ENCODE measurements around the gene ZNF580. TPM values are rescaled to one million over a fixed set of nuclear protein-coding genes. Genes with fewer than 3 reads are reported as not detected.

Gene ZNF580
- total and polyA plus RNA-seq, 2 of the 13 experiments (the other 11 are each of a cell fraction or from before 2014, with no cell fraction given): 4.4 to 6.0 TPM

GRCh38 chr19:55647732-55648584 lies 7.2 kb downstream of the ZNF580 start, which contains the start of gene CCDC106 (continued):
- TF ChIP-seq, protein P1, sequence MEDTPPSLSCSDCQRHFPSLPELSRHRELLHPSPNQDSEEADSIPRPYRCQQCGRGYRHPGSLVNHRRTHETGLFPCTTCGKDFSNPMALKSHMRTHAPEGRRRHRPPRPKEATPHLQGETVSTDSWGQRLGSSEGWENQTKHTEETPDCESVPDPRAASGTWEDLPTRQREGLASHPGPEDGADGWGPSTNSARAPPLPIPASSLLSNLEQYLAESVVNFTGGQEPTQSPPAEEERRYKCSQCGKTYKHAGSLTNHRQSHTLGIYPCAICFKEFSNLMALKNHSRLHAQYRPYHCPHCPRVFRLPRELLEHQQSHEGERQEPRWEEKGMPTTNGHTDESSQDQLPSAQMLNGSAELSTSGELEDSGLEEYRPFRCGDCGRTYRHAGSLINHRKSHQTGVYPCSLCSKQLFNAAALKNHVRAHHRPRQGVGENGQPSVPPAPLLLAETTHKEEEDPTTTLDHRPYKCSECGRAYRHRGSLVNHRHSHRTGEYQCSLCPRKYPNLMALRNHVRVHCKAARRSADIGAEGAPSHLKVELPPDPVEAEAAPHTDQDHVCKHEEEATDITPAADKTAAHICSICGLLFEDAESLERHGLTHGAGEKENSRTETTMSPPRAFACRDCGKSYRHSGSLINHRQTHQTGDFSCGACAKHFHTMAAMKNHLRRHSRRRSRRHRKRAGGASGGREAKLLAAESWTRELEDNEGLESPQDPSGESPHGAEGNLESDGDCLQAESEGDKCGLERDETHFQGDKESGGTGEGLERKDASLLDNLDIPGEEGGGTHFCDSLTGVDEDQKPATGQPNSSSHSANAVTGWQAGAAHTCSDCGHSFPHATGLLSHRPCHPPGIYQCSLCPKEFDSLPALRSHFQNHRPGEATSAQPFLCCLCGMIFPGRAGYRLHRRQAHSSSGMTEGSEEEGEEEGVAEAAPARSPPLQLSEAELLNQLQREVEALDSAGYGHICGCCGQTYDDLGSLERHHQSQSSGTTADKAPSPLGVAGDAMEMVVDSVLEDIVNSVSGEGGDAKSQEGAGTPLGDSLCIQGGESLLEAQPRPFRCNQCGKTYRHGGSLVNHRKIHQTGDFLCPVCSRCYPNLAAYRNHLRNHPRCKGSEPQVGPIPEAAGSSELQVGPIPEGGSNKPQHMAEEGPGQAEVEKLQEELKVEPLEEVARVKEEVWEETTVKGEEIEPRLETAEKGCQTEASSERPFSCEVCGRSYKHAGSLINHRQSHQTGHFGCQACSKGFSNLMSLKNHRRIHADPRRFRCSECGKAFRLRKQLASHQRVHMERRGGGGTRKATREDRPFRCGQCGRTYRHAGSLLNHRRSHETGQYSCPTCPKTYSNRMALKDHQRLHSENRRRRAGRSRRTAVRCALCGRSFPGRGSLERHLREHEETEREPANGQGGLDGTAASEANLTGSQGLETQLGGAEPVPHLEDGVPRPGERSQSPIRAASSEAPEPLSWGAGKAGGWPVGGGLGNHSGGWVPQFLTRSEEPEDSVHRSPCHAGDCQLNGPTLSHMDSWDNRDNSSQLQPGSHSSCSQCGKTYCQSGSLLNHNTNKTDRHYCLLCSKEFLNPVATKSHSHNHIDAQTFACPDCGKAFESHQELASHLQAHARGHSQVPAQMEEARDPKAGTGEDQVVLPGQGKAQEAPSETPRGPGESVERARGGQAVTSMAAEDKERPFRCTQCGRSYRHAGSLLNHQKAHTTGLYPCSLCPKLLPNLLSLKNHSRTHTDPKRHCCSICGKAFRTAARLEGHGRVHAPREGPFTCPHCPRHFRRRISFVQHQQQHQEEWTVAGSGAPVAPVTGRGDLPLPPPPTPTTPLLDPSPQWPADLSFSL (CRISPR knock-in tag; IDR thresholded peaks at IDR 0.05): no peak
- no peak for TF ChIP-seq SNAPC4 (CRISPR knock-in tag; IDR thresholded peaks at IDR 0.05)
- no peak for TF ChIP-seq ZNF350 (CRISPR knock-in tag; IDR thresholded peaks at IDR 0.05; ENCODE audit: borderline replicate concordance, low read depth)
- TF ChIP-seq SAFB2 (CRISPR knock-in tag; IDR thresholded peaks at IDR 0.05; ENCODE audit: borderline replicate concordance, low read depth): peak; percentile 97
- no peak for TF ChIP-seq ZNF382 (CRISPR knock-in tag; IDR thresholded peaks at IDR 0.05; ENCODE audit: borderline replicate concordance)
- TF ChIP-seq ZNF12 (CRISPR knock-in tag; IDR thresholded peaks at IDR 0.05): no peak
- TF ChIP-seq DPF2 (CRISPR knock-in tag; IDR thresholded peaks at IDR 0.05; ENCODE audit: borderline replicate concordance, low read depth): no peak
- 0 out of 2 replicates have a peak, but pooled peaks have one; percentile 43 for TF ChIP-seq ZSCAN12 (CRISPR knock-in tag; IDR thresholded peaks at IDR 0.05)
- no peak for TF ChIP-seq ATF7-NPFF (CRISPR knock-in tag; IDR thresholded peaks at IDR 0.05; ENCODE audit: low read depth)
- no peak for TF ChIP-seq NBN (conservative IDR thresholded peaks at IDR 0.05)
- TF ChIP-seq ZUFSP (CRISPR knock-in tag; IDR thresholded peaks at IDR 0.05; ENCODE audit: borderline replicate concordance): no peak
- TF ChIP-seq SKI (IDR thresholded peaks at IDR 0.05; ENCODE audit: partially characterized antibody): peak; percentile 21
- TF ChIP-seq ZNF607 (CRISPR knock-in tag; IDR thresholded peaks at IDR 0.05; ENCODE audit: borderline replicate concordance): no peak
- TF ChIP-seq ZFP36 (IDR thresholded peaks at IDR 0.05; ENCODE audit: borderline replicate concordance, low read depth, low read length, partially characterized antibody): no peak
- no peak for TF ChIP-seq TEAD2 (CRISPR knock-in tag; IDR thresholded peaks at IDR 0.05)
- no peak for TF ChIP-seq SIN3B (IDR thresholded peaks at IDR 0.05; ENCODE audit: low read length)
